ENCODE data around the gene CADPS2. TPM values are rescaled to one million over a fixed set of nuclear protein-coding genes. Genes with fewer than 3 reads are reported as not detected.
A peak's percentile ranks its signal among the peaks of the same experiment; 100 is the strongest.

The CADPS2 gene
- total and polyA plus RNA-seq, 8 donors: 7.7 to 27.3 (median 18.6) TPM

GRCh38 chr7:122633472-122633871 lies 252.8 kb downstream of the CADPS2 start:
- peaks cover 0 to 9% (median 0%) of the 10 kb centered on the region in 3 donors for H3K4me1 ChIP-seq
- no peak overlapping the region for H3K27ac ChIP-seq
- FAIRE-seq (no peak), ATAC-seq (no peak), DNase-seq (no peak)
- H3K9me3 ChIP-seq: no peaks in the 10 kb centered on the region
- no peaks in the 10 kb centered on the region for H3K36me3 ChIP-seq
- 85 to 87% methylated on average over 3 of the region's 3 CpGs for WGBS, 2 donors
- TF ChIP-seq, protein P1, sequence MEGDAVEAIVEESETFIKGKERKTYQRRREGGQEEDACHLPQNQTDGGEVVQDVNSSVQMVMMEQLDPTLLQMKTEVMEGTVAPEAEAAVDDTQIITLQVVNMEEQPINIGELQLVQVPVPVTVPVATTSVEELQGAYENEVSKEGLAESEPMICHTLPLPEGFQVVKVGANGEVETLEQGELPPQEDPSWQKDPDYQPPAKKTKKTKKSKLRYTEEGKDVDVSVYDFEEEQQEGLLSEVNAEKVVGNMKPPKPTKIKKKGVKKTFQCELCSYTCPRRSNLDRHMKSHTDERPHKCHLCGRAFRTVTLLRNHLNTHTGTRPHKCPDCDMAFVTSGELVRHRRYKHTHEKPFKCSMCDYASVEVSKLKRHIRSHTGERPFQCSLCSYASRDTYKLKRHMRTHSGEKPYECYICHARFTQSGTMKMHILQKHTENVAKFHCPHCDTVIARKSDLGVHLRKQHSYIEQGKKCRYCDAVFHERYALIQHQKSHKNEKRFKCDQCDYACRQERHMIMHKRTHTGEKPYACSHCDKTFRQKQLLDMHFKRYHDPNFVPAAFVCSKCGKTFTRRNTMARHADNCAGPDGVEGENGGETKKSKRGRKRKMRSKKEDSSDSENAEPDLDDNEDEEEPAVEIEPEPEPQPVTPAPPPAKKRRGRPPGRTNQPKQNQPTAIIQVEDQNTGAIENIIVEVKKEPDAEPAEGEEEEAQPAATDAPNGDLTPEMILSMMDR (IDR thresholded peaks at IDR 0.05): no peak
- H3K27me3 ChIP-seq: no peaks in the 10 kb centered on the region
- no peak overlapping the region for H3K4me3 ChIP-seq
- intact Hi-C loops (cut with DNase I): no loop called here

- Histone ChIP-seq H3K27me3 (no peaks in the 10 kb centered on the region), H3K9me3 (no peaks in the 10 kb centered on the region), H3K4me1 (peaks cover 0 to 9% (median 0%) of the 10 kb centered on the region in 3 donors), H3K27ac (no peak overlapping the region), H3K4me3 (no peak overlapping the region), H3K36me3 (no peaks in the 10 kb centered on the region)
- TF ChIP-seq, protein P1 (IDR thresholded peaks at IDR 0.05): no peak
- DNase-seq (no peak), ATAC-seq (no peak), FAIRE-seq (no peak)
- intact Hi-C loops (cut with DNase I): no loop called here
Observed at GRCh38 chr7:122632238-122632637, 254.0 kb downstream of the CADPS2 start.

GRCh38 chr7:122629412-122629953 lies 256.8 kb downstream of the CADPS2 start:
- peaks cover 0 to 9% (median 0%) of the 10 kb centered on the region in 3 donors for H3K4me1 ChIP-seq
- TF ChIP-seq, protein P1 (IDR thresholded peaks at IDR 0.05): no peak
- DNase-seq: no peak
- no peak for FAIRE-seq
- no peaks in the 10 kb centered on the region for H3K27me3 ChIP-seq
- H3K27ac ChIP-seq: no peak overlapping the region
- H3K4me3 ChIP-seq: no peak overlapping the region
- intact Hi-C loops (cut with DNase I): no loop called here
- H3K36me3 ChIP-seq: no peaks in the 10 kb centered on the region
- no peaks in the 10 kb centered on the region for H3K9me3 ChIP-seq
- ATAC-seq: no peak

DNA sequence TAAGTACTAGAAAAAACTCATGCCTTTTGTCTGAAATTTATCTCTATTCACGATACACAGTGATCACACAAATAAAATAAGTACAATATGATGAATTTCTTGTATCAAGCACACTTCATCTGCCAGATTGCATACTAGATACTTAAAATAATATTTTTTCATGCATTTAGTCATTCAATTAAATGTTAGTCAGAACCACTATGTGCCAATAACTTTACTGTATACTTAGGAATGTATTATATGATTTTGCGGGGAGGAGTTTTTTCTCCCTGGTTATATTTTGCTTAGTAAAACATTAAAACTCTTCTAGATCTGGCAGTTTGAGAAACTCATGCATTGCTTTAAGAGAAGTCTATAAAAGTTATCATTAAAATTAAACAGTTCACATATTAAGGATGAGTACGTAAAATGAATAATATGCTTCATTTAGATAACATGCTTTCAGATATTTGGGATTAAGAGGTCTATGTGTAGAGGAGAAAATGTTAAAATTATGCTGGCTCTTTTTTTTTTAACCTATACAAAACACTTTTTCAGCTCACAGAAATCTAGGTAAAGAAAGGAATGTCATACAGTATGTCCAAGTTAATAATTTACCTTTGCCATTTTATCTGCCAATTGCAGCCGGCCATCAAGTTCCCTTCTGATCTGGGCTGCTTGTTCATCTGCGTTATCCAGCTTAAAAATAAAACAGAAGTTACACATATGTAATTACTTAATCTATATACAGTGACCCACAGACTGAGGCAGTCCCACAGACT lies 257.4 kb downstream of the CADPS2 start:
- H3K27ac ChIP-seq: no peak overlapping the region
- intact Hi-C loops (cut with DNase I): no loop called here
- TF ChIP-seq, protein P1 (IDR thresholded peaks at IDR 0.05): no peak
- H3K9me3 ChIP-seq: no peaks in the 10 kb centered on the region
- no peak overlapping the region for H3K4me3 ChIP-seq
- no peaks in the 10 kb centered on the region for H3K36me3 ChIP-seq
- WGBS, 2 donors: 63% methylated on average over 5 of the region's 5 CpGs
- no peaks in the 10 kb centered on the region for H3K27me3 ChIP-seq
- ATAC-seq: peak in 3 of 4 donors; percentile 53 to 60 (median 59)
- FAIRE-seq: no peak
- no peak for DNase-seq
- peaks cover 0 to 9% (median 0%) of the 10 kb centered on the region in 3 donors for H3K4me1 ChIP-seq

DNA sequence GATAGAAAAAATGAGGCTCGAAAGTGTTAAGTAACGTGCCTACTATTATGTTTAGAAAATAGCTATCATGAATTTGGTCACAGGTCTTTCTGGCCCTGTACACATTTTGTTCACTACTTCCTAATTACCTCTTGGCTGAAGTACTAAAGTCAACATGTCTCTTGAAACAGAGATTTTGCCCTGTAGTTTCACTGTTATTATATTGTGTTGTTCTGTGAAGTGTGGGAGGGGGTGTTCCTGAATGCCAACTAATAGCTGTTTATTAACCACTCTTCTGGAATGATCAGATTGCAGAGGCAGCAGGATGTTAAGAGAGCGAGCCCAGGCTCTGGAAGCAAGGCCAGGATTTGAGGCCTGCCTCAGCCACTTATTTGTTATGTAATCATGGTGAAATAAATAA lies 259.5 kb downstream of the CADPS2 start:
- Histone ChIP-seq H3K9me3 (no peaks in the 10 kb centered on the region), H3K4me3 (no peak overlapping the region), H3K27me3 (no peaks in the 10 kb centered on the region), H3K36me3 (no peaks in the 10 kb centered on the region), H3K4me1 (peaks cover 0 to 9% (median 0%) of the 10 kb centered on the region in 3 donors), H3K27ac (no peak overlapping the region)
- ATAC-seq: peak in 1 of 4 donors; percentile 29
- TF ChIP-seq, protein P1 (IDR thresholded peaks at IDR 0.05): no peak
- DNase-seq: no peak
- intact Hi-C loops (cut with DNase I): no loop called here
- WGBS, 2 donors: 59 to 81% methylated on average over 3 of the region's 3 CpGs
- no peak for FAIRE-seq

Measured in pancreas (tissue), 10 donors.